DOHH2 (cell line): ENCODE measurements around the gene ADAMTS2.

ENCODE experiments used
- CTCF ChIP-seq: fragments of 200-600 bp; sonication (generic); IDR thresholded peaks from one replicate; pipeline ENCODE4 v1.5.1; 2014; ENCODE audit warnings: antibody characterized with exemption, mild to moderate bottlenecking, low read depth, low read length; ENCODE audit not compliant: poor library complexity, severe bottlenecking
- EZH2phosphoT487 ChIP-seq: fragments of 200-600 bp; sonication (generic); IDR thresholded peaks from 2 replicates; pipeline ENCODE4 v1.6.1; 2017; ENCODE audit warnings: borderline replicate concordance, mild to moderate bottlenecking, antibody characterized with exemption, low read length, moderate library complexity, mixed read lengths

GRCh38 chr5:179309751-179310320 is 35.4 kb downstream of the ADAMTS2 start:
- TF ChIP-seq CTCF (no peak), EZH2phosphoT487 (no peak)
